GM18505 (cell line): ENCODE results near the gene GLI1.

Experiments
- ATAC-seq: cut with Tn5 transposase; IDR thresholded peaks from one replicate; pipeline ENCODE4 v1.9.1; 2021; ENCODE audit not compliant: unreplicated experiment
- POLR2A ChIP-seq: IDR thresholded peaks from 4 replicates; pipeline ENCODE4 v1.6.1; 2011; ENCODE audit warnings: borderline replicate concordance; ENCODE audit not compliant: insufficient read depth, insufficient read length; ENCODE audit errors: extremely low read depth

GLI1 gene

GRCh38 chr12:57520053-57520818 lies 60.7 kb downstream of the GLI1 start, which contains the start of gene DDIT3:
DDIT3 (minus strand) TSS chr12:57520514; CDS start chr12:57517406, 3,108 bp downstream.
- peak; percentile 100 for TF ChIP-seq POLR2A
- peak; percentile 68 for ATAC-seq

- no peak for TF ChIP-seq POLR2A
- ATAC-seq = no peak
Observed at GRCh38 chr12:57521525-57522010, 62.0 kb downstream of the GLI1 start.
